GM18498 (cell line): ENCODE measurements around the gene CORO1C.
"Not testable (repeated sequence)": the region's sequence is repeated elsewhere in the genome, so short reads cannot be mapped to it uniquely, and the experiment has no call there.

Source experiments
- ATAC-seq: cut with Tn5 transposase; IDR thresholded peaks from one replicate; pipeline ENCODE4 v1.9.1; 2021; ENCODE audit warnings: mild to moderate bottlenecking, moderate library complexity; ENCODE audit not compliant: unreplicated experiment

The CORO1C gene

GRCh38 chr12:108620236-108620879 is 111.0 kb downstream of the CORO1C start:
- ATAC-seq = no peak

GRCh38 chr12:108619369-108620160 is 111.8 kb downstream of the CORO1C start:
- no peak for ATAC-seq

- not testable (repeated sequence) for ATAC-seq
Observed at GRCh38 chr12:108618953-108619274, 112.4 kb downstream of the CORO1C start.

- ATAC-seq = peak; percentile 49
Observed at GRCh38 chr12:108618079-108618952, 113.0 kb downstream of the CORO1C start.

GRCh38 chr12:108616941-108617858 is 114.1 kb downstream of the CORO1C start:
- ATAC-seq = peak; percentile 82

GRCh38 chr12:108616359-108616758 is 115.0 kb downstream of the CORO1C start:
- no peak for ATAC-seq

- no peak for ATAC-seq
Observed at GRCh38 chr12:108615918-108616317, 115.4 kb downstream of the CORO1C start.

GRCh38 chr12:108614639-108615038 is 116.7 kb downstream of the CORO1C start:
- ATAC-seq = no peak

GRCh38 chr12:108614041-108614440 is 117.3 kb downstream of the CORO1C start:
- ATAC-seq = no peak

- ATAC-seq = no peak
Observed at GRCh38 chr12:108613548-108613947, 117.8 kb downstream of the CORO1C start.

- no peak for ATAC-seq
Observed at GRCh38 chr12:108612788-108613282, 118.5 kb downstream of the CORO1C start.

- ATAC-seq = no peak
Observed at GRCh38 chr12:108611884-108612415, 119.4 kb downstream of the CORO1C start.

GRCh38 chr12:108610856-108611605 is 120.3 kb downstream of the CORO1C start:
- ATAC-seq = no peak

GRCh38 chr12:108610336-108610815 is 120.9 kb downstream of the CORO1C start:
- ATAC-seq = no peak

GRCh38 chr12:108609537-108610335 is 121.6 kb downstream of the CORO1C start:
- ATAC-seq = no peak

- ATAC-seq = no peak
Observed at GRCh38 chr12:108608616-108609015, 122.7 kb downstream of the CORO1C start.

- ATAC-seq = no peak
Observed at GRCh38 chr12:108607981-108608600, 123.2 kb downstream of the CORO1C start.

- ATAC-seq = no peak
Observed at GRCh38 chr12:108606492-108606891, 124.8 kb downstream of the CORO1C start.
